Heart left ventricle (tissue), 16 donors: ENCODE data around the gene DOCK1. TPM values are rescaled to one million over a fixed set of nuclear protein-coding genes. Genes with fewer than 3 reads are reported as not detected.

Experiments used
- ATAC-seq, 4 donors: fragments of 200-7000 bp; cut with Tn5 transposase; one replicate each; pipeline ENCODE4 v1.9.1; 2020 to 2022; ENCODE audit warnings: moderate library complexity in 4 of 4, mild to moderate bottlenecking in 3 of 4, moderate number of reproducible peaks in 1 of 4
- DNase-seq, 5 donors: peaks; one replicate each; pipeline ENCODE4 v3.0.0-alpha.2; 2020
- H3K27ac ChIP-seq, 12 donors: fragments of 200-600 bp; sonication (generic) in 4 of 12; one replicate each; pipeline versions ENCODE4 v1.5.0 to v1.8.0; 2016 to 2022; ENCODE audit warnings: mild to moderate bottlenecking in 2 of 12
- H3K27me3 ChIP-seq, 9 donors: fragments of 200-600 bp; sonication (generic) in 2 of 9; one replicate each; pipeline versions ENCODE4 v1.5.1 to v1.8.0; 2016 to 2022; ENCODE audit warnings: mild to moderate bottlenecking in 3 of 9
- H3K36me3 ChIP-seq, 9 donors: fragments of 200-600 bp; sonication (generic) in 2 of 9; one replicate each; pipeline versions ENCODE4 v1.5.0 to v1.8.0; 2018 to 2022; ENCODE audit warnings: mild to moderate bottlenecking in 2 of 9
- H3K4me1 ChIP-seq, 12 donors: fragments of 200-600 bp; sonication (generic) in 4 of 12; one replicate each; pipeline versions ENCODE4 v1.5.0 to v1.8.0; 2016 to 2022; ENCODE audit warnings: mild to moderate bottlenecking in 3 of 12
- H3K4me3 ChIP-seq, 12 donors: fragments of 200-600 bp; sonication (generic) in 4 of 12; one replicate each; pipeline versions ENCODE4 v1.5.0 to v1.8.0; 2017 to 2022; ENCODE audit warnings: mild to moderate bottlenecking in 9 of 12, moderate library complexity in 4 of 12
- H3K9me3 ChIP-seq, 12 donors: fragments of 200-600 bp; sonication (generic) in 4 of 12; one replicate each; pipeline versions ENCODE4 v1.5.0 to v1.8.0; 2016 to 2022; ENCODE audit warnings: mild to moderate bottlenecking in 1 of 12
- CTCF ChIP-seq, 12 donors: fragments of 200-600 bp; sonication (generic) in 4 of 12; IDR thresholded peaks; one replicate each; pipeline versions ENCODE4 v1.5.0 to v1.8.0; 2018 to 2022; ENCODE audit warnings: antibody characterized with exemption in 12 of 12, mild to moderate bottlenecking in 5 of 12
- POLR2A ChIP-seq, 2 donors: fragments of 450-650 bp; IDR thresholded peaks; one replicate each; pipeline ENCODE4 v1.6.1; 2017; ENCODE audit warnings: antibody characterized with exemption in 2 of 2, mild to moderate bottlenecking in 2 of 2, moderate library complexity in 2 of 2
- WGBS, 4 donors: extraction: QIAGEN DNeasy Blood & Tissue Kit in 2 of 4; methylation state at CpG; one replicate each; pipeline versions ENCODE4 v1.1.5 to v1.1.7; 2013 to 2018; 5-methylcytosine and 5-hydroxymethylcytosine counted together
- intact Hi-C, 10 donors: fragments of 100-400 bp; cut with DNase I; formaldehyde crosslinking; loops; one replicate each; pipeline versions ENCODE4 v1.11.1 to v1.14.2; 2022
- polyA plus RNA-seq, 2 donors: library from polyadenylated mRNA; stranded (reverse); fragments of 200-250 nt; gene quantifications; one replicate each; pipeline ENCODE4 v1.2.3, GENCODE V29; 2013
- total RNA-seq, 9 donors: library from RNA; depleted of rRNA in 2 of 9; stranded (reverse); fragments of >200 nt in 2 of 9; fragmentation: NEBNext Ultra II Directional in 3 of 9; extraction: Animal tissue kit (Norgen Biotek cat#: 25700) in 3 of 9; gene quantifications; one replicate each; pipeline versions ENCODE4 v1.1.0 to v1.2.4, GENCODE V29; 2016 to 2023
- donor health status: ischemic (EF 13 %, LVEDD 7.1; RV severe dilation, severe dysfunction).
- donor health status: healthy with polysubstance abuse.
- donor health status: DM: no; HTN: yes; CAD: no.
- donor health status: DM: no; HTN: no; CAD: no.
- donor health status: ischemic (EF 25% LVEDD 6.9; RV normal size, moderate dysfunction).
- donor health status: ischemic (EF 25% LVEDD 5.7; RV mildly dilated, moderate dysfunction).
- donor health status: healthy.
- donor health status: DM: yes; HTN: yes; CAD: no.
- donor health status: ischemic (EF 35%, LVEDD 5.7; RV mildly dilated, moderate dysfunction).
- donor health status: nonischemic (EF 11% LVEDD 7.7; RV severe dilation, severe dysfunction).
- donor health status: DM: yes; HTN: yes; CAD: no.
- donor health status: PGD.
- donor health status: ischemic (EF 29% LVEDD 5.4; RV normal size, mild dysfunction).
- donor health status: nonischemic (EF 23%, LVEDD 6.1; RV moderate dilation, normal function).

The DOCK1 gene
- total and polyA plus RNA-seq, 11 donors: 5.0 to 31.6 (median 18.6) TPM

GRCh38 chr10:127318396-127318795 is 413.2 kb downstream of the DOCK1 start:
- TF ChIP-seq CTCF (IDR thresholded peaks at IDR 0.05) (no peak), POLR2A (IDR thresholded peaks at IDR 0.05) (no peak)
- DNase-seq: no peak
- no peak overlapping the region for H3K4me3 ChIP-seq
- no peak for ATAC-seq
- H3K9me3 ChIP-seq: no peaks in the 10 kb centered on the region
- H3K36me3 ChIP-seq: no peaks in the 10 kb centered on the region
- H3K27ac ChIP-seq: no peak overlapping the region
- intact Hi-C loops: no loop called here
- H3K27me3 ChIP-seq: no peaks in the 10 kb centered on the region
- WGBS, 4 donors: 86 to 90% (median 88%) methylated on average over 6 of the region's 6 CpGs
- peaks cover 0 to 16% (median 8%) of the 10 kb centered on the region in 12 donors for H3K4me1 ChIP-seq

GRCh38 chr10:127319271-127319670 is 414.0 kb downstream of the DOCK1 start:
- 96 to 99% (median 97%) methylated on average over 9 of the region's 9 CpGs for WGBS, 4 donors
- intact Hi-C loops: no loop called here
- no peak for ATAC-seq

GRCh38 chr10:127319691-127320090 is 414.5 kb downstream of the DOCK1 start:
- peaks cover 0 to 6% (median 2%) of the 10 kb centered on the region in 12 donors for H3K4me1 ChIP-seq
- H3K27ac ChIP-seq: no peak overlapping the region
- DNase-seq: no peak
- H3K4me3 ChIP-seq: no peak overlapping the region
- ATAC-seq: no peak
- no peaks in the 10 kb centered on the region for H3K27me3 ChIP-seq
- 96 to 97% (median 97%) methylated on average over 10 of the region's 10 CpGs for WGBS, 4 donors
- H3K9me3 ChIP-seq: no peaks in the 10 kb centered on the region
- TF ChIP-seq CTCF (IDR thresholded peaks at IDR 0.05): no peak
- no peak for TF ChIP-seq POLR2A (IDR thresholded peaks at IDR 0.05)
- H3K36me3 ChIP-seq: no peaks in the 10 kb centered on the region
- intact Hi-C loops: no loop called here

More at GRCh38 chr10:127319271-127319670, 414.0 kb downstream of the DOCK1 start:
- H3K4me3 ChIP-seq: no peak overlapping the region
- H3K9me3 ChIP-seq: no peaks in the 10 kb centered on the region
- no peak overlapping the region for H3K27ac ChIP-seq
- H3K4me1 ChIP-seq: peaks cover 0 to 10% (median 5%) of the 10 kb centered on the region in 12 donors
- H3K27me3 ChIP-seq: no peaks in the 10 kb centered on the region
- no peak for TF ChIP-seq CTCF (IDR thresholded peaks at IDR 0.05)
- TF ChIP-seq POLR2A (IDR thresholded peaks at IDR 0.05): no peak
- no peaks in the 10 kb centered on the region for H3K36me3 ChIP-seq
- no peak for DNase-seq

- H3K4me1 ChIP-seq: peaks cover 0 to 1% (median 0%) of the 10 kb centered on the region in 12 donors
- DNase-seq (no peak), ATAC-seq (no peak)
- H3K9me3 ChIP-seq: no peaks in the 10 kb centered on the region
- H3K27ac ChIP-seq: no peak overlapping the region
- H3K4me3 ChIP-seq: no peak overlapping the region
- no peaks in the 10 kb centered on the region for H3K27me3 ChIP-seq
- intact Hi-C loops: no loop called here
- no peak for TF ChIP-seq POLR2A (IDR thresholded peaks at IDR 0.05)
- no peak for TF ChIP-seq CTCF (IDR thresholded peaks at IDR 0.05)
- 90 to 97% (median 94%) methylated on average over 9 of the region's 9 CpGs for WGBS, 4 donors
- no peaks in the 10 kb centered on the region for H3K36me3 ChIP-seq
Measured at GRCh38 chr10:127320176-127320575, 414.9 kb downstream of the DOCK1 start.
